Glutamatergic neuron (in vitro differentiated cells): ENCODE measurements around the gene GATAD2A. TPM values are rescaled to one million over a fixed set of nuclear protein-coding genes. Genes with fewer than 3 reads are reported as not detected.
A peak's percentile ranks its signal among the peaks of the same experiment; 100 is the strongest.

Experiments
- DNase-seq: peaks from one replicate; pipeline ENCODE4 v3.0.0; 2022
- H3K27ac Mint-ChIP-seq: one replicate; pipeline ENCODE4 v1.8.0; 2020; ENCODE audit warnings: mild to moderate bottlenecking, mixed read lengths, inconsistent platforms; ENCODE audit not compliant: unreplicated experiment
- H3K27me3 Mint-ChIP-seq: one replicate; pipeline ENCODE4 v1.8.0; 2020; ENCODE audit warnings: mild to moderate bottlenecking, moderate library complexity, mixed read lengths, inconsistent platforms; ENCODE audit not compliant: unreplicated experiment
- H3K36me3 Mint-ChIP-seq: one replicate; pipeline ENCODE4 v1.8.0; 2020; ENCODE audit warnings: mild to moderate bottlenecking, mixed read lengths, inconsistent platforms; ENCODE audit not compliant: unreplicated experiment
- H3K4me1 Mint-ChIP-seq: one replicate; pipeline ENCODE4 v1.8.0; 2020; ENCODE audit warnings: mild to moderate bottlenecking, low read depth, mixed read lengths, inconsistent platforms; ENCODE audit not compliant: unreplicated experiment
- H3K4me3 Mint-ChIP-seq: one replicate; pipeline ENCODE4 v1.8.0; 2020; ENCODE audit warnings: mild to moderate bottlenecking, mixed read lengths, inconsistent platforms; ENCODE audit not compliant: unreplicated experiment
- H3K9me3 Mint-ChIP-seq: one replicate; pipeline ENCODE4 v1.8.0; 2020; ENCODE audit warnings: mild to moderate bottlenecking, moderate library complexity, mixed read lengths, inconsistent platforms; ENCODE audit not compliant: unreplicated experiment
- CTCF ChIP-seq: fragments of 200-600 bp; sonication (generic); IDR thresholded peaks from one replicate; pipeline ENCODE4 v1.5.0; 2021; ENCODE audit not compliant: partially characterized antibody, unreplicated experiment
- total RNA-seq: library from RNA; stranded (reverse); fragmentation: NEBNext Ultra II Directional; extraction: Animal tissue kit (Norgen Biotek cat#: 25700); gene quantifications from one replicate; pipeline ENCODE4 v1.2.1, GENCODE V29; 2021; ENCODE audit not compliant: unreplicated experiment

Gene GATAD2A
- total RNA-seq, 1 donor from 2014 or later: 203 TPM

GRCh38 chr19:19459073-19459472, 53.6 kb downstream of the GATAD2A start:
- H3K4me1 Mint-ChIP-seq: peaks cover 55% of the 10 kb centered on the region
- no peak for TF ChIP-seq CTCF
- peaks cover 14% of the 10 kb centered on the region for H3K9me3 Mint-ChIP-seq
- H3K36me3 Mint-ChIP-seq: no peaks in the 10 kb centered on the region
- H3K4me3 Mint-ChIP-seq: peak overlapping the region; percentile 43
- H3K27ac Mint-ChIP-seq: peak overlapping the region; percentile 53
- DNase-seq: no peak
- H3K27me3 Mint-ChIP-seq: peaks cover 12% of the 10 kb centered on the region

- no peaks in the 10 kb centered on the region for H3K36me3 Mint-ChIP-seq
- DNase-seq: no peak
- TF ChIP-seq CTCF: no peak
- peaks cover 12% of the 10 kb centered on the region for H3K27me3 Mint-ChIP-seq
- H3K4me3 Mint-ChIP-seq: peak overlapping the region; percentile 60
- peak overlapping the region; percentile 7 for H3K27ac Mint-ChIP-seq
- peaks cover 17% of the 10 kb centered on the region for H3K9me3 Mint-ChIP-seq
- H3K4me1 Mint-ChIP-seq: peaks cover 62% of the 10 kb centered on the region
These were observed 54.3 kb downstream of the GATAD2A start for GRCh38 chr19:19459707-19460251.

- TF ChIP-seq CTCF: no peak
- Mint-ChIP-seq H3K9me3 (peaks cover 16% of the 10 kb centered on the region), H3K36me3 (peaks cover 4% of the 10 kb centered on the region), H3K27ac (peak overlapping the region; percentile 69), H3K27me3 (peaks cover 12% of the 10 kb centered on the region), H3K4me1 (peaks cover 62% of the 10 kb centered on the region), H3K4me3 (peak overlapping the region; percentile 74)
- DNase-seq: no peak
These were observed 54.8 kb downstream of the GATAD2A start for GRCh38 chr19:19460258-19460731.

- peaks cover 62% of the 10 kb centered on the region for H3K4me1 Mint-ChIP-seq
- TF ChIP-seq CTCF: no peak
- peak overlapping the region; percentile 69 for H3K27ac Mint-ChIP-seq
These were observed 55.3 kb downstream of the GATAD2A start for GRCh38 chr19:19460761-19461265.

GRCh38 chr19:19461306-19461670, 55.8 kb downstream of the GATAD2A start:
- Mint-ChIP-seq H3K27ac (peak overlapping the region; percentile 69), H3K4me3 (peak overlapping the region; percentile 74), H3K4me1 (peaks cover 59% of the 10 kb centered on the region), H3K36me3 (peaks cover 10% of the 10 kb centered on the region), H3K9me3 (peaks cover 20% of the 10 kb centered on the region), H3K27me3 (peaks cover 12% of the 10 kb centered on the region)
- no peak for DNase-seq
- no peak for TF ChIP-seq CTCF

More at GRCh38 chr19:19460761-19461265, 55.3 kb downstream of the GATAD2A start:
- peaks cover 5% of the 10 kb centered on the region for H3K36me3 Mint-ChIP-seq
- peaks cover 12% of the 10 kb centered on the region for H3K27me3 Mint-ChIP-seq
- DNase-seq: peak; percentile 47
- H3K9me3 Mint-ChIP-seq: peaks cover 17% of the 10 kb centered on the region
- H3K4me3 Mint-ChIP-seq: peak overlapping the region; percentile 74
